GM19035 (cell line): ENCODE measurements around the gene ERGIC1.
A peak's percentile ranks its signal among the peaks of the same experiment; 100 is the strongest.
"Not testable (repeated sequence)": the region's sequence is repeated elsewhere in the genome, so short reads cannot be mapped to it uniquely, and the experiment has no call there.

Source experiments
- ATAC-seq: cut with Tn5 transposase; IDR thresholded peaks from one replicate; pipeline ENCODE4 v1.9.1; 2021; ENCODE audit not compliant: unreplicated experiment

The ERGIC1 gene

GRCh38 chr5:172877466-172878260 lies 43.6 kb downstream of the ERGIC1 start:
- no peak for ATAC-seq

- ATAC-seq = no peak
Measured at GRCh38 chr5:172878585-172878932, 44.5 kb downstream of the ERGIC1 start.

- ATAC-seq = no peak
Measured at GRCh38 chr5:172878933-172879752, 45.1 kb downstream of the ERGIC1 start.

- peak; percentile 74 for ATAC-seq
Measured at GRCh38 chr5:172881691-172882370, 47.8 kb downstream of the ERGIC1 start.

- ATAC-seq = no peak
Measured at GRCh38 chr5:172883066-172883465, 49.0 kb downstream of the ERGIC1 start.

- ATAC-seq = no peak
Measured at GRCh38 chr5:172885597-172886340, 51.7 kb downstream of the ERGIC1 start.

GRCh38 chr5:172886476-172886875 lies 52.4 kb downstream of the ERGIC1 start:
- ATAC-seq = no peak

GRCh38 chr5:172886974-172887501 lies 53.0 kb downstream of the ERGIC1 start:
- ATAC-seq = no peak

GRCh38 chr5:172887692-172888091 lies 53.6 kb downstream of the ERGIC1 start:
- ATAC-seq = no peak

GRCh38 chr5:172890659-172891058 lies 56.6 kb downstream of the ERGIC1 start:
- ATAC-seq = no peak

GRCh38 chr5:172891716-172892421 lies 57.8 kb downstream of the ERGIC1 start:
- no peak for ATAC-seq

GRCh38 chr5:172892713-172893112 lies 58.7 kb downstream of the ERGIC1 start:
- ATAC-seq = no peak

- ATAC-seq = no peak
Measured at GRCh38 chr5:172894767-172895388, 60.8 kb downstream of the ERGIC1 start.

GRCh38 chr5:172895549-172895948 lies 61.5 kb downstream of the ERGIC1 start:
- ATAC-seq = no peak

GRCh38 chr5:172896465-172896864 lies 62.4 kb downstream of the ERGIC1 start:
- ATAC-seq = no peak

GRCh38 chr5:172897067-172897466 lies 63.0 kb downstream of the ERGIC1 start:
- not testable (repeated sequence) for ATAC-seq

- ATAC-seq = no peak
Measured at GRCh38 chr5:172897481-172898217, 63.6 kb downstream of the ERGIC1 start.

GRCh38 chr5:172898218-172898842 lies 64.3 kb downstream of the ERGIC1 start:
- ATAC-seq = no peak
